Natural killer cell (primary cell): ENCODE data around the gene RMI2. TPM values are rescaled to one million over a fixed set of nuclear protein-coding genes. Genes with fewer than 3 reads are reported as not detected.
A peak's percentile ranks its signal among the peaks of the same experiment; 100 is the strongest.

Experiments
- ATAC-seq, 3 donors: fragments of 150-1000 bp in 2 of 3; fragments of 200-7000 bp in 1 of 3; cut with Tn5 transposase; 1 replicate in 1 of 3; 2 replicates in 2 of 3; pipeline ENCODE4 v1.10.0; 2021; ENCODE audit warnings: mild to moderate bottlenecking in 2 of 3, moderate library complexity in 2 of 3
- DNase-seq, 2 donors: peaks; one replicate each; pipeline versions ENCODE4 v3.0.0 to v3.0.0-alpha.2; 2013 to 2021; ENCODE audit warnings: mixed read lengths in 1 of 2
- H3K27ac ChIP-seq: one replicate; pipeline ENCODE4 v1.5.1; 2013; ENCODE audit warnings: mild to moderate bottlenecking, low read length
- H3K27me3 ChIP-seq: one replicate; pipeline ENCODE4 v1.6.1; 2013; ENCODE audit warnings: low read length; ENCODE audit not compliant: control insufficient read depth, insufficient read depth
- H3K36me3 ChIP-seq: one replicate; pipeline ENCODE4 v1.6.1; 2013; ENCODE audit warnings: low read length; ENCODE audit not compliant: control insufficient read depth, insufficient read depth
- H3K4me1 ChIP-seq: one replicate; pipeline ENCODE4 v1.6.1; 2013; ENCODE audit warnings: low read length; ENCODE audit not compliant: control insufficient read depth, insufficient read depth
- H3K4me3 ChIP-seq: one replicate; pipeline ENCODE4 v1.5.1; 2013; ENCODE audit warnings: low read length
- H3K9me3 ChIP-seq: one replicate; pipeline ENCODE4 v1.6.1; 2013; ENCODE audit warnings: low read length; ENCODE audit not compliant: control insufficient read depth, insufficient read depth
- H3K27ac Mint-ChIP-seq, 2 donors: one replicate each; pipeline ENCODE4 v1.8.0; 2022; ENCODE audit warnings: mild to moderate bottlenecking in 2 of 2, mixed read lengths in 2 of 2, moderate library complexity in 1 of 2
- H3K27me3 Mint-ChIP-seq, 2 donors: one replicate each; pipeline ENCODE4 v1.8.0; 2022; ENCODE audit warnings: low read depth in 2 of 2, mixed read lengths in 2 of 2
- H3K36me3 Mint-ChIP-seq: one replicate; pipeline ENCODE4 v1.8.0; 2022; ENCODE audit warnings: mixed read lengths
- H3K4me1 Mint-ChIP-seq, 2 donors: one replicate each; pipeline ENCODE4 v1.8.0; 2022; ENCODE audit warnings: mixed read lengths in 2 of 2
- H3K4me3 Mint-ChIP-seq: one replicate; pipeline ENCODE4 v1.8.0; 2022; ENCODE audit warnings: mild to moderate bottlenecking, moderate library complexity, mixed read lengths
- H3K9me3 Mint-ChIP-seq, 2 donors: one replicate each; pipeline ENCODE4 v1.8.0; 2022; ENCODE audit warnings: mixed read lengths in 2 of 2
- CTCF ChIP-seq: fragments of 200-600 bp; IDR thresholded peaks from one replicate; pipeline ENCODE4 v1.8.0; 2022; ENCODE audit warnings: antibody characterized with exemption
- WGBS: methylation state at CpG from one replicate; pipeline ENCODE4 v1.1.7; 2013; ENCODE audit warnings: missing lambda C conversion rate; ENCODE audit not compliant: insufficient coverage; 5-methylcytosine and 5-hydroxymethylcytosine counted together
- intact Hi-C: fragments of 100-400 bp; cut with micrococcal nuclease; formaldehyde crosslinking; loops from one replicate; pipeline ENCODE4 v1.14.2; 2022
- total RNA-seq, 4 donors: library from RNA; stranded (reverse); fragments of 120-200 nt in 1 of 4; gene quantifications; one replicate each; pipeline versions ENCODE4 v1.2.3 to v1.2.4, GENCODE V29; 2013 to 2022

Gene RMI2
- total RNA-seq, 3 donors from 2014 or later (not counting 1 experiment from before 2014, with no cell fraction given), result 0.83 to 1.1 (median 0.93) TPM

GRCh38 chr16:11309895-11310633 is 35.2 kb upstream of the RMI2 start:
- no peaks in the 10 kb centered on the region for H3K9me3 Mint-ChIP-seq
- no peaks in the 10 kb centered on the region for H3K36me3 Mint-ChIP-seq
- H3K27ac ChIP-seq, result peak overlapping the region; percentile 63
- no peaks in the 10 kb centered on the region for H3K36me3 ChIP-seq
- no peak overlapping the region for H3K4me3 Mint-ChIP-seq
- intact Hi-C loops, result no loop called here
- H3K27me3 Mint-ChIP-seq, result peaks cover 9 to 14% of the 10 kb centered on the region in 2 donors
- ATAC-seq, result no peak
- no peaks in the 10 kb centered on the region for H3K9me3 ChIP-seq
- peaks cover 11 to 21% of the 10 kb centered on the region in 2 donors for H3K4me1 Mint-ChIP-seq
- H3K4me3 ChIP-seq, result no peak overlapping the region
- no peak for DNase-seq
- H3K27me3 ChIP-seq, result no peaks in the 10 kb centered on the region
- 70% methylated on average over 9 of the region's 9 CpGs for whole genome bisulfite sequencing
- no peak for TF ChIP-seq CTCF
- peaks cover 56% of the 10 kb centered on the region for H3K4me1 ChIP-seq
- no peak overlapping the region for H3K27ac Mint-ChIP-seq

- no peak overlapping the region for H3K4me3 ChIP-seq
- Mint-ChIP-seq H3K4me3 (no peak overlapping the region), H3K9me3 (no peaks in the 10 kb centered on the region), H3K27ac (no peak overlapping the region), H3K27me3 (peaks cover 4 to 14% of the 10 kb centered on the region in 2 donors), H3K4me1 (peaks cover 11 to 21% of the 10 kb centered on the region in 2 donors), H3K36me3 (no peaks in the 10 kb centered on the region)
- H3K27me3 ChIP-seq, result no peaks in the 10 kb centered on the region
- no peaks in the 10 kb centered on the region for H3K36me3 ChIP-seq
- ATAC-seq (no peak), DNase-seq (no peak)
- 90% methylated on average over 3 of the region's 3 CpGs for whole genome bisulfite sequencing
- peaks cover 56% of the 10 kb centered on the region for H3K4me1 ChIP-seq
- no peak for TF ChIP-seq CTCF
- H3K9me3 ChIP-seq, result no peaks in the 10 kb centered on the region
- intact Hi-C loops, result no loop called here
- H3K27ac ChIP-seq, result peak overlapping the region; percentile 63
Measured at GRCh38 chr16:11310634-11310977, 34.7 kb upstream of the RMI2 start.

- Mint-ChIP-seq H3K9me3 (no peaks in the 10 kb centered on the region), H3K4me1 (peaks cover 11 to 21% of the 10 kb centered on the region in 2 donors), H3K4me3 (no peak overlapping the region), H3K36me3 (no peaks in the 10 kb centered on the region), H3K27me3 (peaks cover 0 to 9% of the 10 kb centered on the region in 2 donors), H3K27ac (peak overlapping the region in 1 of 2 donors; percentile 18)
- H3K36me3 ChIP-seq, result no peaks in the 10 kb centered on the region
- intact Hi-C loops, result no loop called here
- WGBS, result 63% methylated on average over 6 of the region's 10 CpGs
- peaks cover 56% of the 10 kb centered on the region for H3K4me1 ChIP-seq
- peak overlapping the region; percentile 63 for H3K27ac ChIP-seq
- H3K9me3 ChIP-seq, result no peaks in the 10 kb centered on the region
- no peak overlapping the region for H3K4me3 ChIP-seq
- peak in 1 of 2 donors; percentile 62 for DNase-seq
- TF ChIP-seq CTCF, result no peak
- ATAC-seq, result peak in 2 of 3 donors; percentile 45 to 46
- no peaks in the 10 kb centered on the region for H3K27me3 ChIP-seq
Measured at GRCh38 chr16:11310997-11311561, 34.2 kb upstream of the RMI2 start.
